Thyroid gland (tissue), 4 donors: ENCODE data around the gene CACNA1I.

Experiments used
- POLR2A ChIP-seq, 2 donors: fragments of 450-650 bp; IDR thresholded peaks; one replicate each; pipeline ENCODE4 v1.6.1; 2017; ENCODE audit warnings: antibody characterized with exemption in 2 of 2, mild to moderate bottlenecking in 2 of 2, moderate library complexity in 1 of 2
- TF ChIP-seq, protein P1 (sequence below), 6 experiments: fragments of 200-600 bp in 3 of 6; fragments of 450-650 bp in 3 of 6; sonication (generic) in 3 of 6; IDR thresholded peaks; one replicate each; pipeline ENCODE4 v1.5.1; 2016 to 2019; ENCODE audit warnings: antibody characterized with exemption in 6 of 6, mild to moderate bottlenecking in 2 of 6, inconsistent platforms in 1 of 6, moderate library complexity in 1 of 6

DNA sequence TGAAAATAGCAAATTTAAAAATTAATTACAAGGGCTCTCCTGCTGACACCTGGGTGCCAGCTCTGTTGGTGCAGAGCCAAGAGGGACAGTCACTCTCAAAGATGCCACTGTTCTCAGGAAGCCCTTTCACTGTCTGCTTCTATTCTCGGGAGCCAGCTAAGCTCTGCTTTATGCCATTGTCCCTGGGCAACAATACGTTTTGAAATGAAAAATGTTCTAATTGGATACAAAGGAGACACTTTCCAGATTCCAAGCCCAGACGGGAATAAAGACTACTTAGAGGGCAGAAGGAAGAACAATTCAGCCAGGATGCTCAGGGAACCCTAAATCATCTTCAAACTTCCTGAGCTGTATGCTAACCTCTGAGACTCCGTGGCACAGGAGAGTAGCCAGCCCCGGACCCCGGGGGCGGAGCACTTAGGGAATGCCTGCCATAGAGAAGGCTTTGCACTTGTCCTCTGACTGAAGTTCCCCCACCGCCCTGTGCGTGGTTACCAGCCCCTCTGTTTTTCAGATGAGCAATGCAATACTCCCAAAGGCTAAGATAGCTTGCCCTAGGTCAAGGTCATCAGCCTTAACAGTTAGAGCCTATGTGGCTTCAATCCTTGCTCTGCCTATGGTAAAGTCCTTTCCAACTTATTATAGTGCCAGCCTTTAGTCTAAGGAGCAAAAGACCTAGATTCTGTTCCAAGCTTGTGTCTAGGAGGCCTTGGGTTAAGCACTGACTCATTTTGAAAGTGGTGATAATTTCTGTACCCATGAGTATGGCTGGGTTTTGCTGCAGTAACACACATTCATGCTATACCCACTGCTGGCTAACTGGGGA is 150.9 kb downstream of the CACNA1I start:
- no peak for TF ChIP-seq POLR2A (IDR thresholded peaks at IDR 0.05)
- TF ChIP-seq, protein P1, sequence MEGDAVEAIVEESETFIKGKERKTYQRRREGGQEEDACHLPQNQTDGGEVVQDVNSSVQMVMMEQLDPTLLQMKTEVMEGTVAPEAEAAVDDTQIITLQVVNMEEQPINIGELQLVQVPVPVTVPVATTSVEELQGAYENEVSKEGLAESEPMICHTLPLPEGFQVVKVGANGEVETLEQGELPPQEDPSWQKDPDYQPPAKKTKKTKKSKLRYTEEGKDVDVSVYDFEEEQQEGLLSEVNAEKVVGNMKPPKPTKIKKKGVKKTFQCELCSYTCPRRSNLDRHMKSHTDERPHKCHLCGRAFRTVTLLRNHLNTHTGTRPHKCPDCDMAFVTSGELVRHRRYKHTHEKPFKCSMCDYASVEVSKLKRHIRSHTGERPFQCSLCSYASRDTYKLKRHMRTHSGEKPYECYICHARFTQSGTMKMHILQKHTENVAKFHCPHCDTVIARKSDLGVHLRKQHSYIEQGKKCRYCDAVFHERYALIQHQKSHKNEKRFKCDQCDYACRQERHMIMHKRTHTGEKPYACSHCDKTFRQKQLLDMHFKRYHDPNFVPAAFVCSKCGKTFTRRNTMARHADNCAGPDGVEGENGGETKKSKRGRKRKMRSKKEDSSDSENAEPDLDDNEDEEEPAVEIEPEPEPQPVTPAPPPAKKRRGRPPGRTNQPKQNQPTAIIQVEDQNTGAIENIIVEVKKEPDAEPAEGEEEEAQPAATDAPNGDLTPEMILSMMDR (IDR thresholded peaks at IDR 0.05), result no peak
